ENCODE measurements around the gene FRRS1L.

The FRRS1L gene

DNA sequence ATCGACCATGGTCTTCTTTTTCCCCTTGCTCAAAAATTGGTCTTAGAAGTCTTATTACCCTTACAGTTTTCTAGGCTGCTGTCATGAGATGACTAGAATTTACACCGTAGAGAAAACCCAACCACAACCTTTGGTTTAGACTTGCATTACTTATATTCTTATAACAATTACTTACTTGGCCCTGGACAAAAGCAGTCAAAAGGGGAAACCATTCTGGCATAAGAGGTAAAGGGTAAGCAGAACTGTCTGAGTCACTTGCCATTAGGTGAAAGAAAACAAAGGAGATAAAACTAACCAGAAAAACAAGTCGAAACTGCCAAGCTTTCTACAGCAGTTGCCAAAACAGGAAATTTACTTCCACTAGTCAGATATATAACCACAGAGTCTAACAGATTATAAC, 65.2 kb downstream of the FRRS1L start:
- no peak for DNase-seq (ENCODE audit: low read depth in 2 of 2)

DNA sequence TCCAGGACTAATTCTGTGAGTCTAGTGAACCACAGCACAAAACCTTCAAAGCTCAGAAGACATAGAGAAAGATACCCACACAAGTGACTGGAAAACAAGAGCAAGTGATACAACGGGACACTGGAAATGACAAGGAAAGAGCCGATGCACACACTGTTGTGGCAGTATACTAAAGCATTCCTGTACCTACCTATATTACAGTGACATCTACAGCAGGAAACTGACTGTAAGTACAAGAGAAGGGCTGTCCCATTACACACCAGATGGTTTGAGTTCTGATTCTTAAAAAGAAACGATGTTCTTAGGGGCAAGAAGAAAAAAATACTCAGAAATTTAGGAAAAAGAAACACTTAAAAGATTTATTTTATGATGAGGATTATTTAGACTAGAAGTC, 65.8 kb downstream of the FRRS1L start:
- DNase-seq (ENCODE audit: low read depth in 2 of 2), result no peak

DNA sequence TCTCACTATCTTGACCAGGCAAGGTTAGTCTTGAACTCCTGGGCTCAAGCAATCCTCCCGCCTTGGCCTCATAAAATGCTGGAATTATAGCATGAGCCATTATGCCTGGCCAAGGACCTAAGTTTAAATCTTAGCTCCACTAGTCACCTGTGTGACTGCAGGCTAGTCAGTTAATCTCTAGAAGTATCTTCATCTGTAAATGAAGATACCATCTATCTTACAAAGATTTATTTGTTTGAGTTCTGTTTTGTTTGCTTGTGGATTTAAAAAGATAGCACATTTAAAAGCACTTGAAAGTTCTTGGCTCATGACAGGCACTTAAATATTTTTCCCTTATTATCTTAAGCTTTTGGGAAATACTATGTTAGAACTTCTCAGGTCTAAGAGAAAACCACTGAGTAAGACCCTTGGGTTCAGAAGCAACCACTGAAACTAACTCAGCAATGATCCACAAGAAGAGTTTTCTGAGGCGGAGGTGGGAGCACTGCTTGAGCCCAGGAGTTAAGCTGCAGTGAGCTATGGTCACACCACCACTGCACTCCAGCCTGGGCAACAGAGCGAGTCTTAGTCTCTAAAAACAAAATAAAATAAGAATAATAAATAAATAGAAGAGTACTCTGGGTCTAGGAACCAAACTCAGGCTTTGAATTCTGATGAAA, 66.4 kb downstream of the FRRS1L start:
- DNase-seq (ENCODE audit: low read depth in 2 of 2), result no peak

GRCh38 chr9:109098960-109099308, 68.1 kb downstream of the FRRS1L start:
- no peak for DNase-seq (ENCODE audit: low read depth in 2 of 2)

GRCh38 chr9:109098171-109098959, 68.7 kb downstream of the FRRS1L start:
- DNase-seq (ENCODE audit: low read depth in 2 of 2), result no peak

DNA sequence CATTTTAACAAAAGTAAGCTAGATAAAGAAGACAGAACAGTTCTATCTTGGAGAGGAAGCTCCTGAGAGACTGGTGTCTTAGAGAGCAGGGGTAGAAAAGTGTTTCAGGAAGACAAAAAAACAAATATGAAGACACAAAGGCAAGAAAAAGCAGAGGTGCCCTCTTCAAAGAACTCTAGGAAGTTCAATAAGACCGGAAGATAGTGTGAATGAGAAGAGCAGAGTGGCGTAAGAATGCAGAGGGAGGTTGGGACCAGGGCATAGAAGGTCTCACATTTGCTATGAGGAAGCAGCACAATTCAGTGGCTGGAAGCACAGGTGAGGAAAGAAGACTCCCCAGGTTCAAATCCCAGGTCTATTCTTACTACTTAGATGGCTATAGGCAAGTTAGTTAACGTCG, 69.9 kb downstream of the FRRS1L start:
- DNase-seq (ENCODE audit: low read depth in 2 of 2), result no peak

GRCh38 chr9:109095321-109095720, 71.7 kb downstream of the FRRS1L start:
- no peak for DNase-seq (ENCODE audit: low read depth in 2 of 2)

DNA sequence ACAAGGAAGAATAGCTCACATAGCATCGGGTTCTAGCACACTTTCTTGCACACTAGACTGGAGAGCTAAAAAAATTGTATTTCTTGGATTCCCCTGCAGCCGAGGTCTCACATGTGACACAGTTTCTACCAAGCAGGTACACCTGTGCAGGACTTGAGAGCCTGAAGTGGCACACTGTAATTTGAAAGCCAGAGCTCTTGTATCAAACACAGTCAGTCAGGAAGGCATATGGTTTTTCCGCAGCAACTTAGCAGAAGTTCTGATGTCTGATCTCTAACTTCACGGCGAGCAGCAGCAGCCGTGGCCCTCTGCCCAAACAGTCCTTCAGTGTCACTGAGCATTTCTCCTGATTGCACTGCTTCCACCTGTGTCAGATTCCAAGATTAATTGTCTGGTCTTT, 72.8 kb downstream of the FRRS1L start:
- DNase-seq (ENCODE audit: low read depth in 2 of 2), result no peak

- DNase-seq (ENCODE audit: low read depth in 2 of 2), result no peak
These were observed 74.5 kb downstream of the FRRS1L start for GRCh38 chr9:109092587-109092986.

DNA sequence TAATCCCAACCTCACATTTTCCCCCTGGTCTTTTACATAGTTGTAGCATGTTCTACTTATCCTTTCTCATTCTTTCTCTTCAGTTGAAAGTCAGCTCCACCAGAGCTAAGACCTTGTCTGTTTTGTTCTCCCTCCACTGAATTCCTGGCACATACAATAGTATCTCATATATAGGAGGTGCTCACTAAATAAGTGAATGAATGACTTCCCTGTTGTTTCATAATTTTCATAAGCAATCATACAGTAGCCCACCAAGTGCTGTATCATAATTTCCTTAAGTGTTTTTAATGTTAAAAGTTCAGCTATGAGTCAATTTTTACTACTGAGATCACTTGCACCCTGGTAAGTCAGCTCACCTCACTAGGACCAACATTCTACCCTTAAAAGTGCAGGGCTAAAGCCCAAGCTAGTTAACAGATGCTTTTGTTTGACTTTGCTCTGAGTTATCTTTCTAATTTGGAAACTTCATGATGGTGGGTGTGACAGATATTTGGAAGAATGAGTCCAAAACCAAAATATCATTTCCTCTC, 74.9 kb downstream of the FRRS1L start:
- no peak for DNase-seq (ENCODE audit: low read depth in 2 of 2)

DNA sequence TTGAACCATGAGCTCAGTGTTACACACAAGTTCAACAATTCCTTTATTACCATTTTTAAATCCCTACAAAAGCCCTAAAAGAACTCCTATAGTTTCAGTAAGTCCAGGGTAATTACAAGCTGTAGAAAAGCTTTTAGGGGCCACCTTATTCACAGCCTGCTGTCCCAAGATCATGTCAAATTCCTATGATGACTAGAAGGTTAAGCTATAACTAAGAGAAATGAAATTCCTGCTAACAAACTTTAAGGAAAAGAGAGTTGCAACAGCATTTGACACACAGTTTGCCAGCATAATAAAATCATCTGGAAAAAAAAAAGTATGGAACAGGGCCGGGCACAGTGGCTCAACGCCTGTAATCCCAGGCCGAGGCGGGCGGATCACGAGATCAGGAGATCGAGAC, 78.8 kb downstream of the FRRS1L start:
- DNase-seq (ENCODE audit: low read depth in 2 of 2), result no peak

DNA sequence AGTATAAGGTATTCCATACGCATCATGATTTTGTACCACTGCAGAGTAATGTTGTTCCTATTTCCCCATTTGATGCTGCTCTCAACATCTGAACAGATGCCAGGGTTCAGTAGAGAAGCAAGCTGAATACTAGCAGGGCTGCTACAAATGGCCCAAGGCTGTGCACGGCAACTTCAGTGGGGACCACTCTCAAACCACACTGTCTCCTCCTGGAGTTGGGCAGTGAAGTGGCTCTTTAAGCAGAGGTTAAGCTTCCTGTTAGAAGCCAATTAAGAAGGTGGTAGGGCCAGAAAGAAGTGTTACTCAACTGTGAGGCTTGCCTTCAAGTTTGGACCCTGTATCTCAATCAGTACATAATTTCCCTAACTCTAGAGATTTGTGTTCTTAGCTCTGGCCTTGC, 79.3 kb downstream of the FRRS1L start:
- no peak for DNase-seq (ENCODE audit: low read depth in 2 of 2)

DNA sequence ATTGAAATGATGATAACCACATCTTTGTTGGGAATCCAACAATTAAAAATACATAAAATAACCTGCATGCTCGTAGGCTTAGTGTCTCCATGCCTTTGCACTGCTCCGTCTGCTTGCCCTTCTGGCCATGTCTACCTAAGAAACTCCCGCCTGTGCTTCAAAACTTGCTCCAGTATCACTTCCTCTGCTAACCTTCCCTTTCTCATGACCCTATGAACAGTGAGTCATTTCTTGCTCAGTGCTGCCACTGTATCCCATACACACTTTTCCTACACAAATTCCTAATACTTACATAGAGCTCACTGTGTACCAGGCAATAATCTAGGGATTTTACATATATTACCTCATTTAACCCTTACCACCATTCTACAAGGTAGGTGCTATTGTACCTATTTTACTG, 80.8 kb downstream of the FRRS1L start:
- no peak for DNase-seq (ENCODE audit: low read depth in 2 of 2)

DNA sequence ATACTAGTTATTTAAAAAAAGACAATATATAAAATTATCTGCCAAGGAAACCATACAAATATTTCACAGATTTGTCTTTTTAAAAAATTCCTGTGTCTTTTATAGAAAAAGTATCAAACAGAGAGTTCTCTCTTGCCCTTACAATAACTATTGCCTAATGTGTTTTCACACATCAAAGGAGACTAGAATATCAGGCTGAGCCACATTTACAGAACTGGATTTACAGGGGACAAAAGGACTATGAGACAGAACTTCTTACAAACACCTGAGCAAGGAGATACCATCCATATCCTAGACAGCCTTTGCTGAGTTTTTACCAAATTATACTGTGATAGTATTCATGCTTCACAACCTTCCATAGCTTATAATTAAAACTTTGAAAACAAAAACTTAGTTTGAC, 81.5 kb downstream of the FRRS1L start:
- no peak for DNase-seq (ENCODE audit: low read depth in 2 of 2)

DNA sequence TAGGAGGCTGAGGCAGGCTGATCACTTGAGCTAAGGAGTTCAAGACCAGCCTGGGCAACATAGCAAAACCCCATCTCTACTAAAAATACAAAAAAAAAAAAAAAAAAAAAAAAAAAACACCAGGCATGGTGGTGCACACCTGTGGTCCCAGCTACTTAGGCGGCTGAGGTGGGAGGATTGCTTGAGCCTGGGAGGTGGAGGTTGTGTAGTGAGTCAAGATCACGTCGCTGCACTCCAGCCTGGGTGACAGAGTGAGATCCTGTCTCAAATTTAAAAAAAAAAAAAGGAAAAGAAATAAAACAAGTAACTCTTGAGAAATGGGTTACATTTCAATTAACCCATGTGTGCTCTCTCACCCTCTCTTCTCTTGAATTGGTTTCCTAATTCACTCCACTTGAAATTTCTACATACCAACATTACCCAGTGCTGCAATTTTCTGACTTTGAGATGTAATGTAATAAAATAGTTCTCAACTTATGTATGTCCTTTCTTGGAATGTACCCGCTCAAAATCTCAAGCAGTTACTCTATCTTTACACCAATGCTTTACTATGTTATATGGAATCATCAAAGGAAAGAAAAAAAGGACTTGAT, 83.1 kb downstream of the FRRS1L start:
- no peak for DNase-seq (ENCODE audit: low read depth in 2 of 2)

GRCh38 chr9:109083141-109083540, 83.9 kb downstream of the FRRS1L start:
- DNase-seq (ENCODE audit: low read depth in 2 of 2), result no peak

- DNase-seq (ENCODE audit: low read depth in 2 of 2), result no peak
These were observed 84.9 kb downstream of the FRRS1L start for GRCh38 chr9:109082091-109082620.

Measured in activated CD8-positive, alpha-beta memory T cell treated with anti-CD3 and anti-CD28 coated beads for 4 hours (primary cell).